NCI-H1436 (cell line): ENCODE data around the gene OR8G1.
"Not testable (repeated sequence)": the region's sequence is repeated elsewhere in the genome, so short reads cannot be mapped to it uniquely, and the experiment has no call there.

ENCODE experiments used
- DNase-seq: peaks from one replicate; lab custom pipeline; 2025; lab: John Stamatoyannopoulos, UW

Gene OR8G1, protein sequence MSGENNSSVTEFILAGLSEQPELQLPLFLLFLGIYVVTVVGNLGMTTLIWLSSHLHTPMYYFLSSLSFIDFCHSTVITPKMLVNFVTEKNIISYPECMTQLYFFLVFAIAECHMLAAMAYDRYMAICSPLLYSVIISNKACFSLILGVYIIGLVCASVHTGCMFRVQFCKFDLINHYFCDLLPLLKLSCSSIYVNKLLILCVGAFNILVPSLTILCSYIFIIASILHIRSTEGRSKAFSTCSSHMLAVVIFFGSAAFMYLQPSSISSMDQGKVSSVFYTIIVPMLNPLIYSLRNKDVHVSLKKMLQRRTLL

DNA sequence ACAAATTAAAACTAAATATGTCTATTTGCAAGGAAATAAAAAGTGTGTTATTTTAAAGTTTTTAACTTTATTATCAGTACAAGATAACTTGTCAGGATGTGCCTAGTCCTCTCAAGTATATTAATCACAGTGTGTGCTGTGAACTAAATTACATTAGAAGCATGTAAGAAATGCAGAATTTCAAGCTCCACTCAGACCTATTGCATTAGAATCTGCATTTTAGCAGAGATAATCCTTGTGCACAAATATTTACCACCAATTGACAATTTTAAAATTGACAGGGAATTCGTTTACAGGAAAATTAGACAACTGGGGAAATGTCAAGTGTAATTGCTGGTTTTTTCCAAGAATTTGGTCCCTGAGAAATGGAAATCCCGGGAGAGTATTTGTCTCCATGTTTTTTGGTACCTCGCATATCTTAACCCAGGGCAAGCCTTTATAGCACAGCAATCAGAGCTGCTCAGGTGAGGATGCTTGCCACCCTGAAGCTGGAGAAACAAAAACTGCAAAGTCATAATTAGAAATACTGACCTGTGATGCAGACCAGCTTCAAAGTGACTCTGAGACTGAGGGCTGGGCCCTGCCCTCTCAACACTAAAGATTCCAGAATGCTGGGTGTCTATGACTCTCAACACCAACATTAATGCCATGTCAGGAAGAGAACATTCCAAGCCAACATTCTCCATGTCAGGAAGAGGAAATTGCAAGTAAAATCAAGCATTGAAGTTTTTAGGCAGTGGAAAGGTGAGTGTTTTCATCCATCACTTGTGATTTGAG is at the start of gene OR8G1:
Gene OR8G1 (plus strand): TSS at position 475 of the 777 bp plus-strand sequence. CDS start 8,581 bp downstream, outside the sequence.
- DNase-seq: no peak

DNA sequence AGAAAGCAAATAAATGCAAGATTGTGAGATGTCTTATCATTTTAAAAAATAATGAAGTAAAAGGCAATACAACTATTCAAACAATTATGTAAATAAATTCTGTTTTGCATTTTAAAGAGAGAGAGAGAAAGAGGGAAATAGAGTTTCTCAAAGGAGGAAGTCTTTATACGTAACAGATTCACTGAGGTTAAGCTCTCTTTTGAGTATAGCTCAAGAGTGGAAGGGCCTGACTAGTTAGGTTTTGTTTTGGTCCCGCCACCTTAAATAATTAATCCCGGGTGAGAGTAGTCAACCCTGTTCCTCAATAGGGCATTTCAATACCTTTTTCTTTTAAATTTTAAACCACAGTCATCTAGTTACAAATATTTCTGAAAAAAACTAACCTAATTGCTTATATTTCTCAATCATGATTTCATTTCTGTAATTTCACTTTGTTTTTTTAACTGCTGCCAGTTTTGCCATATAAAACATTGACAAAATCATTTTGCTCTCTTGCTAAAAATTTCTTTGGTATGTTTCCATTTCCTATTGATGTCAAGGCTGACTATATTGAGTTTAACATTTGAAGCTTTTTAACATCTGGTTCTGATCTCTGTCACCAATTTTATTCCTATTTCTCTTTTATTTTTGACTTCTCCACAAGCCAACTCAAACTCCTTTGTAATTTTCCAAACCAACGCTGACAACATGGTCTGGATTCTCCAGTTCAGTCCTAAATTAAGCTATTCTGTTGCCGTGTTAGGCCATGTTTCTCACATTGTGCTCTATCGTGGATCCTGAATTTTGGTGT is 47.5 kb upstream of the OR8G1 start:
- DNase-seq: no peak

DNA sequence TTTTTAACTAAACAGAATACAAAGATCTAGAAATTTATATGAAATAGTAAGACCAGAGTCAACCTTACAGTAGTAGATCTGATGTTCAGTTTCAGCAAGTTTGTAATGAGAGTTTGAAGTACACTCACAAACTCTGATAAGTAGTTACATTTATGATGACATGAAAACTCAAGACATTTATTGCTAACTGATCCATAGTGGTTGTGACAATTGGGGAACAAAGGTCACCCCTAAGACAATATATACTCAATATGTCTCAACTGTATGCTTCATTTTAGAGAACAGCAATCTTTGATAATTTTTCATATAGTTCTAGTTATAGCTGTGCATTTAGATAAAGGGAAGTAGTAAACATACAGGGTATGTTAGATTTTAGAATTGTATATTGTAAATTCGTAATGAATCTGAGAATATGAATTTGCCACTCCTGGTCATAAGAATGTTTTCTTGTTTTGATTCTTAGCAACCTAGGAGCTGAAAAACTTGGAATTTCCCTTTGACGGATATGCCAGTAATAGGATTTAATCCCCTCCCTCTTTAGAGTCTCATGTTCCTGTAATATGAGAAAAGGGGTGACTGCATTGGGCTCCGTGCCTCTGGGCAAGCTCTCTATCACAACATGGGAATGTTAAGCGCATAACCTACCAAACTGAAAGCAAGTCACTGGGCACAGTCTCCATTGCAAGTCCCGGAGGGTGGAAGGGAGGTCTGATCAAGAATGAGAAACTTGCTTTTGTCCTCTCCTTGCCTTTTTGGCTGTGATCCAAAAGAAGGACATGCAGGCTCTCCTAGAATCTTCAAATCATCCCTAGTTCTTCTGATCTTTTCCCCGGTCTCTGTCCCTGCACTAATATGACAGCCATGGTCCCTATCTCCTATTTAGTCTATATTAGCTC is 46.4 kb upstream of the OR8G1 start:
- DNase-seq: no peak

DNA sequence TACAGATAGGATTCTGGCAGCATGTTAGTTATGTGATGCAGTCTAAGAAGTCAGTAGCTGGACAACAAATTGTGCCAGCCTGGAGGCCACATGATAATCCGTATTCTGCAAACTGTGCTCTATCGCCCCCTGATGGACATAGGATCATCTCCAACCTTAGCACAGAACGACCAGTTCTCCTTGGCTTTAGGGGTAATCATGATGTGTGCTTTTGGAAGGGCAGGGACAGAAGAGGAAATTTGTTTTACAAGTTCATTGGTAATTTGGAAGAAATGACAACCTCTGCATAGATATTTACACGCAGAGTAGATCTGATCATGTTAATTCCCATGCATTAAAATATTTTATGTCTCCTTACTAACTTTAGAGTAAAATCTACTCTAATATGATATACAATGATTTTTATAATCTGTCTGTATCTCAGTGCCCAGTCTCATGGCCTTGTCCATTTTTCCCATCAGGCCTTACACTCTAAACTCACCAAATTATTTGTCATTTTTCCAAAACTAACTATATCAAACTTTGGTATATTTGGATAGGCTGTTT is 45.6 kb upstream of the OR8G1 start:
- peak; percentile 18 for DNase-seq

DNA sequence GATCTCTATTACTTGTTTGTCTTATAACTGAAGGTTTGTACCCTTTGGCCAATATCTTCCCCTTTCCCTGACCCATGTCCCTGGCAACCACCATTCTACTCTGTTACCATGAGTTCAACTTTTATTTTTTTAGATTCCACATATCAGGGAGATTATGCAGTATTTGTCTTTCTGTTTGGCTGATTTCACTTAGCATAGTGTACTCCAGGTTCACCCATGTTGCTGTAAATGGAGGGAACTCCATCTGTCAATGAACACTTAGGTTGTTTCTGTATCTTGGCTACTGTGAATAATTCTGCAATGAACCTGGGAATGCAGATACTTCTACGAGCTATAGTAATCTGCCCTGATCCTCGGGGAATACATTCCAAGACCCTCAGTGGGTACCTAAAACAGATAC is 42.9 kb upstream of the OR8G1 start:
- DNase-seq: no peak

DNA sequence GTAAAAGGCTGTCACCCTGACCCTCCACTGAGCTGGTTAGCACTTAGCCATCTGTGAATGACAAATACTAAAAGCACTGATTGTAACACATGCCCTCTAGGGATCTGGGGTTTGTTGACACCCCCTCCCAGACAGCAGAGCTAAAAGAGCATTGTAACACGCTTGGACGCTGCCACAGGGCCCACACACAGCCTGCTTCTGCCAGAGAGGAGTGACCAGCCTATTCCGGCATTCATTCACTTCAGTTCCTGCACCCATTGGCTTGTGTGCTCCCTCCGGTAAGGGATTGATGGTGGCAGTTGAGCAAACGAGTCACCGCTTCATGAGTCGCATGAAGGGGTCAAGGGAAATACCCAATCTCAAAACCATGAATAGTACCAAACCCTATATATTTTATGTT is 42.0 kb upstream of the OR8G1 start:
- DNase-seq: no peak

DNA sequence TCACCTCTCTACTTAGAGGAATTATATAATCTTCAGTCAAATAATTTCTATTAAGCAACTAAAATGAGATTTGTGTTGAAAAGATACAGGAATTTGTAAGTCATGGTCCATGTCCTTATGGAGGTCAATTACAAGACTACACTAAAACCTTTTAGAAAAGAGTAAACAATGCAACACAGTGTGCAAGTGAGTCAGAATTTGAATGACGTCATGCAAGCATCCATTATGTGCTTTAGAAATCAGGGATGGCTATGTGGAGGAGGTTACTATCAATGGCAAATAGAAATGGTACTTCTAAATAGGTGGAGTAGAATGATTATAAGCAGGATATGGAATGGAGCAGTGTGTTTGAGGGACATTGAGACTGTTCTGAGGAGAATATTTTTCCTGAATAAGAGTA is 41.2 kb upstream of the OR8G1 start:
- DNase-seq: no peak

DNA sequence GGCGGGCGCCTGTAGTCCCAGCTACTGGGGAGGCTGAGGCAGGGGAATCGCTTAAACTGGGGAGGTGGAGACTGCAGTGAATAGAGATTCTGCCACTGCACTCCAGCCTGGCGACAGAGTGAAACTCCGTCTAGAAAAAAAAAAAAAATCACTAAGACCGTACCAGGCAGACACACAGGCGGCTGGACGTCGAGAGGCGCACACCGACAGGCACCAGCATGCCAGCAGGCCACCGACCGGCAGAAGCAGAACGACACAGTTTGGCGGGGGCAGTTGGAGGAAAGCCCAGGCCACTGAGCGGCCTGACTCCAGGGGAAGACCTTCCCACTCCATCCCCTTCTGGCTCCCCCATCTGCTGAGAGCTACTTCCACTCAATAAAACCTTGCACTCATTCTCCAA is 40.2 kb upstream of the OR8G1 start:
- DNase-seq: no peak

DNA sequence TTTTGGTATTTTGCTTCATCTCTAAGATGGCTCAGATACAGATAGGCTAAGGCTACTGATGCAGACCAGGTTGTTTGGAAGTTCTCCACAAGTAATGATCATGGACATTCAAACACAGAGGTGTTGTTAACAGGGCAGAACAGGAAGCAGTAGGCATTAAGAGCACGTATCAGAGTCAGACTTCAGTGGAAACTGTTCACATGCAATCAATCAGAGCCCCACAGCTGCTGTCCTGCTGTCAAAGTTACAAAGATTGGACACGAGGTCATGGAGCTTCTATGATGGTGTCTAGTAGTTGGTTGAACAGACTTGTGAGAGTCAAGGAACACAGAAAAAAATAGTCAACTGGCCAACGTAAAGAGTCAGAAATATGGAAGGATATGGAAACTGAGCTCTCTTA is 37.9 kb upstream of the OR8G1 start:
- no peak for DNase-seq

DNA sequence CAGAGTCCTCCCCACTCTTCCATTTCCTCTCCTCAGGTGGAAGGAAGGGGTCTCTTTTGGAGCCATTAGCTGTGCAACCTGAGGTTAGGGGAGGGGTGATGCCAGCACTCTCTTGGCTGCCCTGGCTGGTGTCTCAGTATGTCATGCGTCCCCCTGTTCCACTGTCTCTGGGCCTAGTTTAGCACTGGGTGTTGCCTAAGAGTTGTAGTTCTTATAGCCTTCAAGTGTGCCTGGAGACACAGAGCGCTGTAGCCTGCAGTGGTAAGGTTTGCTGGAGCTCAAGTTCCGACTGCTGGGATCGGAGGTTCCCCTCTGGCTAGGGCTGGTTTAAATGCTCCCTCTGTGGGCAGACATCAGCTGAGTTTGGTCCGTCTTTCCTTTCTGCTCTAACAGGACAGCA is 36.9 kb upstream of the OR8G1 start:
- DNase-seq: no peak

DNA sequence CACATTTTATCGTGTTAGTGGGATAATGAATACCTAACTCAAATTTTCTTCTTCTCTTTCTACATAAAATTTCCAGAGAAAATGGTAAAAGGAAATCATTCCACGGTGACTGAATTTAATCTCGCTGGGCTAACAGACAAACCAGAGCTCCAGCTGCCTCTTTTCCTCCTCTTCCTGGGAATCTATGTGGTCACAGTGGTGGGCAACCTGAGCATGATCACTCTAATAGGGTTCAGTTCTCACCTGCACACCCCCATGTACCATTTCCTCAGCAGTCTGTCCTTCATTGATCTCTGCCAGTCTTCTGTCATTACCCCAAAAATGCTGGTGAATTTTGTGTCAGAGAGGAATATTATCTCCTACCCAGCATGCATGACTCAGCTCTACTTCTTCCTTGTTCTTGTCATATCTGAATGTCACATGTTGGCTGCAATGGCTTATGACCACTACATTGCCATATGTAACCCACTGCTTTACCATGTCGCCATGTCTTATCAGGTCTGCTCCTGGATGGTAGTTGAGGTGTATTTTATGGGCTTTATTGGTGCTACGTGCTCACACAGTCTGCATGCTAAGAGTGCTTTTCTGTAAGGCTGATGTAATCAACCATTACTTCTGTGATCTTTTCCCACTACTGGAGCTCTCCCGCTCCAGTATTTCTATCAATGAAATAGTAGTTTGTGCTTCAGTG is 33.6 kb upstream of the OR8G1 start:
- no peak for DNase-seq

DNA sequence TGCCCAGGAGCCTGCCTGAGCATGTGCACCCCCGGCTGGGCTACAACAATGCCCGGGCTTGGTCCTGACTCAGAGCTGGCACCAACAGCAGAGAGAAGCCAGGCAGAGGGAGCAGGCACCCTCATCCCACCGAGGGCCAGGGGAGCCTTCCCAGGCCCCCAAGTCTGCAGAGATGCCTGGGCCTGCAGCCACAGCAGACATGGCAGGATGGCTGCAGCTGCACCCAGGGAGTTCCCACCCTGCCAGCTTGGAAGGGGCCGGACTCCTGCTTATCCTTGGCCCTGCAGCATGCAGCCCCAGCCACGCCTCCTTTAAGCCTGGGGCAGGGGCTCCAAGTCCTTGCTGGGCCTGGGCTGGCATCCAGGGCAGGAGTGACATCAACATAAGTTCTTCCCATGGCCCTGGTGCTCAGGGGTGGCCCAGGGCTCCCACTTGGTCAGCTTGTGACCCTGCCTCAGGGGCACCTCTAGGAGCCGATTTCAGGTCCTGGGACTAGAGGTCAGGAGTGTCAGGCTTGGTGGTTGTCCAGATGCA is 31.0 kb upstream of the OR8G1 start:
- DNase-seq: no peak

DNA sequence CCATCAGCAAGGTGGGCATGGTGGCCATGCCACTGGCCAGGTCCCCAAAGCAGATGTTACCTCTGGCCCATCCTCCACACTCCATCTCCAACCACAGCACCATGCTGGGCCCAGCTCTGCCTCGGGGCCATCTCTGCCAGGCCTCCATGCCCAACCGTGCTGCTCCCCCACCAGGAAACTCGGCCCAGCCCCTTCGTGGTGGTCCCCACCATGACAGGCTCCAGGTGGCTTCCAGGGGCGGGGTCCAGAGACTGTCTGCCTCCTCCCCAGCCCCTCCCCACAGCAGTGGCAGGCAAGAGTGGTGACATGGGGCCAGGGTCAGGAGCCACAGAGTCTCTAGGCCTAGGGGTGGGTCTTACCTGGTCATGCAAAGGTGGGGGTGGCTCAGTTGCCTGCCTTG is 30.5 kb upstream of the OR8G1 start:
- no peak for DNase-seq

DNA sequence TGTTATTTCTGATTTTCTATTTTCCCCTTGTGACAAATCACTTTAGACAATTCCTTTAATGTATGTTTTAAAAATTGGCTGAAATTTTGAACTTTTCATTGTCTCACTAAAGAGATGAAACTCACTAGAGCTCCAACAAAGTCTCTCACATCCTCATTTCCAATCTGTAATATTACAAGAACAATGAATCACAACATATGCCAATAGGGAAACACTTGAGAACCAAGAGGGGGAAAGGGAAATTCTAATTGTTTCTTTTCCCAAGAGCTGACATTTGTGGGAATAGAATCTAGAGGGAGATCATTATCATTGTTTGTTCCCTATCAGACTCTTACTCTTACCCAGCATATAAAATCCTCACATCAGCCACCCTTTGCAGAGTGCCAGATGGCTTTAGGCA is 29.6 kb upstream of the OR8G1 start:
- DNase-seq: no peak

DNA sequence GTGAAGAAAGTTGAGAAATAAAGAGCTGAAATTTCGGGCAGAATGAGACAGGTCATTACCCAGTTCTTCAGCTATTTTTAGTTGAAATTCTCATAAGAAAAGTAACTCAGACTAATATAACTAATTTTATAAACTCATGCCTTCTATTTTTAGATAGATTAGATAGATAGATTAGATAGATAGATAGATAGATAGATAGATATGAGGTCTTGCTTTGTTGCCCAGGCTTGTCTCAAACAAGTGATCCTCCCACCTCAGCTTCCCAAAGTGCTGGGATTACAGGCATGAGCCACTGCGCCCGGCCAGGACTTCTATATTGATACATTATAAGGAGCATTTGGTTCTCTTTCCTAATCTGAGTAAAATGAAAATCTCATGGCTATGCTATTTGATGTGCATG is 26.9 kb upstream of the OR8G1 start:
- no peak for DNase-seq

DNA sequence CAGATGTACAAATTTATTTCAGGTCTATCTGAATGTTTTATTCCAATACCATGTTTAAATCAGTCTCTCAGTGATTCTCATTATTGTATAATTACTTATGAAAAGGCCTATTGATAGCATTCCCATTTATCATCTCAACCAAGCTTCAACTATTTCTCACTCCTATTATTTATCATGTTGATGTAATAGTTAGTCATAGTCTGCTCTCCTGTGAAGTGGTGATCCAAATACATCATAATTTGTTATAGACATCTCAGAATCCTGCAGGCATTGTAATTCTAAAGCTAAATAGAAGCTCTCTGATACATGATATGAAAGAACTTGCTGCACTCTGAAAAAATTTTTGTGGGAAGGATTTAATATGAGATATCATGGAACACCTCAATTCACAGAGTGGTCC is 21.8 kb upstream of the OR8G1 start:
- DNase-seq: no peak

DNA sequence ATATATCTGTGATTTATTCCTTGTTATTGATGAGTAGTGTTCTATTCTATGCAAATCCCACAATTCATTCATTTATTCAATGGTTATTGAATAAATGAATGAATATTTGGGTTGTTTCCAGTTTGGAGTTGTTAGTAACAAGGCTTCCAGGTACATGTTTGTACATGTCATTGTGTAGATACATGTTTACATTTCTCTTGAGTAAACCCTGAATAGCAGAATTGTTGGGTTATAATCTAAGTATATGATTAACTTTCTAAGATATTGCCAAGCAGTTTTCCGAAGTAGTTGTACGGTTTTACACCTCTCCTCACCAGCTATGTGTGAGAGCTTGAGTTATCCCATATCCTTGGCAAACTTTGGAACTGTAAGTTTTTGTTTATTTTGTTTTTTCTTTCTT is 18.5 kb upstream of the OR8G1 start:
- DNase-seq: no peak

DNA sequence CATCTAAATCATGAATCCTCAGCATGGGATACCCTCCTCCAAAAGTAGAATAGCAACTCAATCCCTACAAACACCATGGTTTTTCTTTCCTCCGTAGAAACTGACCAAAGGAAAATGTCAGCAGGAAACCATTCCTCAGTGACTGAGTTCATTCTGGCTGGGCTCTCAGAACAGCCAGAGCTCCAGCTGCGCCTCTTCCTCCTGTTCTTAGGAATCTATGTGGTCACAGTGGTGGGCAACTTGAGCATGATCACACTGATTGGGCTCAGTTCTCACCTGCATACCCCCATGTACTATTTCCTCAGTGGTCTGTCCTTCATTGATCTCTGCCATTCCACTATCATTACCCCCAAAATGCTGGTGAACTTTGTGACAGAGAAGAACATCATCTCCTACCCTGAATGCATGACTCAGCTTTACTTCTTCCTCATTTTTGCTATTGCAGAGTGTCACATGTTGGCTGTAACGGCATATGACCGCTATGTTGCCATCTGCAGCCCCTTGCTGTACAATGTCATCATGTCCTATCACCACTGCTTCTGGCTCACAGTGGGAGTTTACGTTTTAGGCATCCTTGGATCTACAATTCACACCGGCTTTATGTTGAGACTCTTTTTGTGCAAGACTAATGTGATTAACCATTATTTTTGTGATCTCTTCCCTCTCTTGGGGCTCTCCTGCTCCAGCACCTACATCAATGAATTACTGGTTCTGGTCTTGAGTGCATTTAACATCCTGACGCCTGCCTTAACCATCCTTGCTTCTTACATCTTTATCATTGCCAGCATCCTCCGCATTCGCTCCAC is 16.1 kb upstream of the OR8G1 start:
- DNase-seq: not testable (repeated sequence)

DNA sequence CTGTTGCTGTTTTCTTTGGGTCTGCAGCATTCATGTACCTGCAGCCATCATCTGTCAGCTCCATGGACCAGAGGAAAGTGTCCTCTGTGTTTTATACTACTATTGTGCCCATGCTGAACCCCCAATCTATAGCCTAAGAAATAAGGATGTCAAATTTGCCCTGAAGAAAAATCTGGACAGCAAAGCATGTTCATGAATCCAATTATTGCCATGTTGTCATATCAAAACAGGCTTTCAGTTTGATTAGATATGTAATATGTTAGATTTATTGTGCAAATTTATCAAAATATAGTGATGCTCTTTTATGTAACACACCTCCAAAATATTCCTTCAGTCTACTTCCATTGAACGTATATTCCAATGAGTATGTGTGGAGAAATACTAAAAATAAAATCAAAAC is 15.4 kb upstream of the OR8G1 start:
- DNase-seq: no peak

DNA sequence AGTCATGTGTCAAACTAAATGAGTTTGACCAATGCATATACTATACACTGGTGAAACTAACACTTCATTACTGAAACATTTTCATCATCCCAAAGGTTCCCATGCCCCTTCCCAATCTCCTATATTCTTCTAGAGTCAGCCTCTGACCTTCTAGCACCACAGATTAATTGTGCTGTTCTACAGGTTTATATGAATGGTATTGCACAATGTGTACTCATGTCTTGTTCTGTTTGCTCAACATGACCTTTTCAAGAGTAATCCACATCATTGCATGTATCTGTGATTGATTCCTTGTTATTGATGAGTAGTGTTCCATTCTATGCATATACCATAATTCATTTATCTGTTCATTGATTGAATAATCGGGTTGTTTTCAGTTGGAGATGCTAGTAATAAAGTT is 7.5 kb upstream of the OR8G1 start:
- DNase-seq: no peak
